Stomach (tissue), 4 donors: ENCODE results near the gene OSBPL9.

Experiments
- POLR2A ChIP-seq, 4 donors: fragments of 450-650 bp; IDR thresholded peaks; one replicate each; pipeline ENCODE4 v1.6.1; 2016; ENCODE audit warnings: antibody characterized with exemption in 4 of 4, control low read depth in 2 of 4, mild to moderate bottlenecking in 1 of 4, moderate library complexity in 1 of 4
- TF ChIP-seq, protein P1 (sequence below), 7 experiments: fragments of 450-650 bp in 4 of 7; fragments of 200-600 bp in 3 of 7; sonication (generic) in 3 of 7; IDR thresholded peaks; one replicate each; pipeline ENCODE4 v1.5.1; 2016 to 2019; ENCODE audit warnings: antibody characterized with exemption in 7 of 7, control low read depth in 2 of 7, mild to moderate bottlenecking in 1 of 7

- TF ChIP-seq POLR2A (IDR thresholded peaks at IDR 0.05), result no peak
- TF ChIP-seq, protein P1, sequence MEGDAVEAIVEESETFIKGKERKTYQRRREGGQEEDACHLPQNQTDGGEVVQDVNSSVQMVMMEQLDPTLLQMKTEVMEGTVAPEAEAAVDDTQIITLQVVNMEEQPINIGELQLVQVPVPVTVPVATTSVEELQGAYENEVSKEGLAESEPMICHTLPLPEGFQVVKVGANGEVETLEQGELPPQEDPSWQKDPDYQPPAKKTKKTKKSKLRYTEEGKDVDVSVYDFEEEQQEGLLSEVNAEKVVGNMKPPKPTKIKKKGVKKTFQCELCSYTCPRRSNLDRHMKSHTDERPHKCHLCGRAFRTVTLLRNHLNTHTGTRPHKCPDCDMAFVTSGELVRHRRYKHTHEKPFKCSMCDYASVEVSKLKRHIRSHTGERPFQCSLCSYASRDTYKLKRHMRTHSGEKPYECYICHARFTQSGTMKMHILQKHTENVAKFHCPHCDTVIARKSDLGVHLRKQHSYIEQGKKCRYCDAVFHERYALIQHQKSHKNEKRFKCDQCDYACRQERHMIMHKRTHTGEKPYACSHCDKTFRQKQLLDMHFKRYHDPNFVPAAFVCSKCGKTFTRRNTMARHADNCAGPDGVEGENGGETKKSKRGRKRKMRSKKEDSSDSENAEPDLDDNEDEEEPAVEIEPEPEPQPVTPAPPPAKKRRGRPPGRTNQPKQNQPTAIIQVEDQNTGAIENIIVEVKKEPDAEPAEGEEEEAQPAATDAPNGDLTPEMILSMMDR (IDR thresholded peaks at IDR 0.05), result no peak
These were observed 137.8 kb downstream of the OSBPL9 start for GRCh38 chr1:51754666-51755065.
